Measurements from ENCODE around the gene RABEP1.
"Not testable (repeated sequence)": the region's sequence is repeated elsewhere in the genome, so short reads cannot be mapped to it uniquely, and the experiment has no call there.

RABEP1 gene

GRCh38 chr17:5281814-5282641 is at the start of gene RABEP1:
TSS of gene RABEP1 (plus strand) at chr17:5282284. CDS start at chr17:5282487, 203 bp downstream.
- peak; percentile 95 for DNase-seq

GRCh38 chr17:5233492-5233891 is 48.6 kb upstream of the RABEP1 start:
- not testable (repeated sequence) for DNase-seq

GRCh38 chr17:5234645-5235576 is 47.2 kb upstream of the RABEP1 start, which contains the start of gene SCIMP:
TSS of gene SCIMP (minus strand) at chr17:5234860. CDS start at chr17:5234755, 105 bp downstream.
- no peak for DNase-seq

GRCh38 chr17:5236938-5237540 is 45.0 kb upstream of the RABEP1 start:
- DNase-seq: no peak

- DNase-seq: peak; percentile 90
Measured at GRCh38 chr17:5237541-5238016, 44.5 kb upstream of the RABEP1 start.

GRCh38 chr17:5238333-5238732 is 43.8 kb upstream of the RABEP1 start:
- no peak for DNase-seq

GRCh38 chr17:5239769-5240168 is 42.3 kb upstream of the RABEP1 start:
- DNase-seq: not testable (repeated sequence)

- no peak for DNase-seq
Measured at GRCh38 chr17:5241861-5242671, 40.0 kb upstream of the RABEP1 start.

GRCh38 chr17:5247621-5248020 is 34.5 kb upstream of the RABEP1 start:
- peak; percentile 88 for DNase-seq

GRCh38 chr17:5248821-5249479 is 33.1 kb upstream of the RABEP1 start:
- DNase-seq: no peak

- DNase-seq: peak; percentile 88
Measured at GRCh38 chr17:5249615-5250014, 32.5 kb upstream of the RABEP1 start.

- DNase-seq: no peak
Measured at GRCh38 chr17:5254414-5254813, 27.7 kb upstream of the RABEP1 start.

- no peak for DNase-seq
Measured at GRCh38 chr17:5254903-5255521, 27.1 kb upstream of the RABEP1 start.

- no peak for DNase-seq
Measured at GRCh38 chr17:5257124-5257523, 25.0 kb upstream of the RABEP1 start.

- DNase-seq: no peak
Measured at GRCh38 chr17:5260542-5260941, 21.5 kb upstream of the RABEP1 start.

GRCh38 chr17:5262416-5262991 is 19.6 kb upstream of the RABEP1 start:
- DNase-seq: no peak

GRCh38 chr17:5263441-5263840 is 18.6 kb upstream of the RABEP1 start:
- no peak for DNase-seq

GRCh38 chr17:5264893-5265292 is 17.2 kb upstream of the RABEP1 start:
- peak; percentile 23 for DNase-seq

- no peak for DNase-seq
Measured at GRCh38 chr17:5269241-5269960, 12.7 kb upstream of the RABEP1 start.

GRCh38 chr17:5272322-5272721 is 9.8 kb upstream of the RABEP1 start:
- no peak for DNase-seq

Data from NCI-H82 (cell line).